KG1 (cell line): ENCODE results near the gene COL3A1.

Experiments
- DNase-seq: peaks from one replicate; lab custom pipeline; 2025; lab: John Stamatoyannopoulos, UW

COL3A1 gene

GRCh38 chr2:188975497-188976102 lies 1.4 kb downstream of the COL3A1 start:
- no peak for DNase-seq

- no peak for DNase-seq
Measured at GRCh38 chr2:188976545-188977268, 2.5 kb downstream of the COL3A1 start.

GRCh38 chr2:188977317-188977716 lies 3.1 kb downstream of the COL3A1 start:
- DNase-seq: no peak

- no peak for DNase-seq
Measured at GRCh38 chr2:188978291-188979081, 4.3 kb downstream of the COL3A1 start.

- no peak for DNase-seq
Measured at GRCh38 chr2:188979187-188980114, 5.3 kb downstream of the COL3A1 start.

GRCh38 chr2:188983427-188984064 lies 9.4 kb downstream of the COL3A1 start:
- DNase-seq: no peak

- no peak for DNase-seq
Measured at GRCh38 chr2:188984065-188984491, 9.9 kb downstream of the COL3A1 start.

- no peak for DNase-seq
Measured at GRCh38 chr2:188984680-188985079, 10.5 kb downstream of the COL3A1 start.

GRCh38 chr2:188986839-188987238 lies 12.7 kb downstream of the COL3A1 start:
- no peak for DNase-seq

GRCh38 chr2:188993247-188993646 lies 19.1 kb downstream of the COL3A1 start:
- DNase-seq: no peak

GRCh38 chr2:188997263-188997662 lies 23.1 kb downstream of the COL3A1 start:
- DNase-seq: no peak

- no peak for DNase-seq
Measured at GRCh38 chr2:189000221-189000620, 26.0 kb downstream of the COL3A1 start.

- no peak for DNase-seq
Measured at GRCh38 chr2:189002079-189002478, 27.9 kb downstream of the COL3A1 start.

GRCh38 chr2:189008555-189009262 lies 34.5 kb downstream of the COL3A1 start:
- DNase-seq: no peak

- DNase-seq: no peak
Measured at GRCh38 chr2:189010536-189010935, 36.4 kb downstream of the COL3A1 start.

- no peak for DNase-seq
Measured at GRCh38 chr2:189012351-189012750, 38.2 kb downstream of the COL3A1 start.

- no peak for DNase-seq
Measured at GRCh38 chr2:189013031-189013430, 38.9 kb downstream of the COL3A1 start.

- DNase-seq: no peak
Measured at GRCh38 chr2:189013671-189014448, 39.7 kb downstream of the COL3A1 start.

GRCh38 chr2:189014449-189015138 lies 40.4 kb downstream of the COL3A1 start:
- no peak for DNase-seq
